Effector CD4-positive, alpha-beta T cell (primary cell): Measurements from ENCODE around the gene FA2H. TPM values are rescaled to one million over a fixed set of nuclear protein-coding genes. Genes with fewer than 3 reads are reported as not detected.
"Not testable (repeated sequence)": the region's sequence is repeated elsewhere in the genome, so short reads cannot be mapped to it uniquely, and the experiment has no call there.

Experiments
- DNase-seq: peaks from one replicate; pipeline ENCODE4 v3.0.0-alpha.2; 2020
- total RNA-seq: gene quantifications from one replicate; lab custom pipeline; 2026; lab: John Stamatoyannopoulos, UW

Gene FA2H, protein sequence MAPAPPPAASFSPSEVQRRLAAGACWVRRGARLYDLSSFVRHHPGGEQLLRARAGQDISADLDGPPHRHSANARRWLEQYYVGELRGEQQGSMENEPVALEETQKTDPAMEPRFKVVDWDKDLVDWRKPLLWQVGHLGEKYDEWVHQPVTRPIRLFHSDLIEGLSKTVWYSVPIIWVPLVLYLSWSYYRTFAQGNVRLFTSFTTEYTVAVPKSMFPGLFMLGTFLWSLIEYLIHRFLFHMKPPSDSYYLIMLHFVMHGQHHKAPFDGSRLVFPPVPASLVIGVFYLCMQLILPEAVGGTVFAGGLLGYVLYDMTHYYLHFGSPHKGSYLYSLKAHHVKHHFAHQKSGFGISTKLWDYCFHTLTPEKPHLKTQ
- total RNA-seq = not detected

DNA sequence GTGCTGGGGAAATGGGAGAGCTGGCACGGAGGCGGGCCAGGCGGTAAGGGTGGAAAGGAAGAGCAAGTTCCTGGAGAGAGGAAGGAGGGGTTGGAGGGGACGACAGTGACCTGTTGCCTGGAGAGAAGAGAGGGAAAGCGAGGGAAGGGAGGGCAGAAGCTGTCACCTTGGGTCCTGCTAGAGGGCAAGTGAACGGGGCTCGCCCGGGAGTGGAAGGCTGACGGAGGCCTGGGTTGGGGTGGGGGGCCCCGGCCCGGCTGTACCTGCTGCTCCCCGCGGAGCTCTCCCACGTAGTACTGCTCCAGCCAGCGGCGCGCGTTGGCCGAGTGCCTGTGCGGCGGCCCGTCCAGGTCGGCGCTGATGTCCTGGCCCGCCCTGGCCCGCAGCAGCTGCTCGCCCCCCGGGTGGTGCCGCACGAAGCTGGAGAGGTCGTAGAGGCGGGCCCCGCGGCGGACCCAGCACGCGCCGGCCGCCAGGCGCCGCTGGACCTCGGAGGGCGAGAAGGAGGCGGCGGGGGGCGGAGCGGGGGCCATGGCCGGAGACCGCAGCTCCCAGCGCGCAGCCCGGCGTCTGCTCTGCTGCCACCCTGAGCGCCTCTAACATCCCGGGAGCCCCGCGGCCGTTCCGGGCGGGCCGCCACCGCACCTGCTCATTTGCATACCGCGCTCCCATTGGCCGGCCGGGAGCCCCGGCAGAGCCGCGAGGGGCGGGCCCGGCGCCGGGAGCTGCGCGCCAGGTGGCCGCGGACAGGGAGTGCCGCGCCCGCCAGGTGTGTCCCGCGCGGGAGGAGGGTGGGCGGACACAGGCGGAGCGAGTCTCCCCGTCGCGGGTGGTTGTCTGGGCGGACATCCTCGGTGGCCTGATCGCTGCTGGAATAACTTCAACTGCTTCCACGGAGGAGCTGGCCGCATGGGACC, at the start of gene FA2H:
TSS of gene FA2H (minus strand) at position 598 of the 917 bp plus-strand sequence. CDS start at position 533, 65 bp downstream.
- DNase-seq = peak; percentile 39

DNA sequence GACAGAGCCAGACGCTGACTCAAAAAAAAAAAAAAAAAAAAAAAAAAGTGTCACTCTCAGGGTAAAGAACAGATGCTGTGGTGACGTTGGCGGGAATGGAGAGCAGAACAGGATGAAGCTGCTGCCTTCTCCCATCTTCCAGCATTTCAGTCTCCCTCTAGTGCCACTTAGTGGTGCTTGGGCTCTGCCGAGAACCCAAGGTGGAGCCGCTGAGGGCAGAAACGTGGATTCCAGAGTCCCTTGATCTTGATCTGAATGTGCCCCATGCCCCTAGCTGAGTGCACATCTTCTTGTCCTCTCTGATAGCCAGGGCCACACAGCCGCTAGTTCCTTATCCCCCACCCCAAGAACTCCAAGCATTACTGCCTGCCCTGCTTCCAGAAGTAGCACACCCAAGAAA, 43.2 kb upstream of the FA2H start:
- no peak for DNase-seq

DNA sequence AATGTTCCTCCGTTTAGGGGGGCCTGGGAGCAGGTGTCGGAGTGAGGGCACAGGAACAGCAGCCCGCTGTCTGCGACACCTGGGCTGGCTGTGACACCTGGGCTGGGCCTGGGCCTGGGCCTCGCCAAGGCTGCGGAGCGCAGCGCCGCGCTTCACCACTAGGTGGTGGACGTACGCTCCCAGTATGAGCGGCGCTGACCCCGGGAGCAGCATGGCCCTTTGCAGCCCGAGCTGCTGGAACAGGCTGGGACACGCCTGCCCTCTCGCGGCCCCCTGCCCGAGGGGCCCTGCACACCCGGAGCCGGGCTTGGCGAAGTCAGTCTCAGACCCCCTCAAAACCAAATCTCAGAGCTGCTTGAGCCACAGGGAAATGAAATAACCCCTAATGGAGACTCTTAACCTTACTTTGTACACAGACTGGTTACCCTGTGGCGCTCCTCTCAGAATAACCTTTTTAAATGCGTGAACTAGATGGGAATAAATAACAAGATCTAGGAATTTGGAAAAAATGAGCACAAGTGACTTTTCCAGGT, 38.6 kb upstream of the FA2H start:
- DNase-seq = peak; percentile 55

DNA sequence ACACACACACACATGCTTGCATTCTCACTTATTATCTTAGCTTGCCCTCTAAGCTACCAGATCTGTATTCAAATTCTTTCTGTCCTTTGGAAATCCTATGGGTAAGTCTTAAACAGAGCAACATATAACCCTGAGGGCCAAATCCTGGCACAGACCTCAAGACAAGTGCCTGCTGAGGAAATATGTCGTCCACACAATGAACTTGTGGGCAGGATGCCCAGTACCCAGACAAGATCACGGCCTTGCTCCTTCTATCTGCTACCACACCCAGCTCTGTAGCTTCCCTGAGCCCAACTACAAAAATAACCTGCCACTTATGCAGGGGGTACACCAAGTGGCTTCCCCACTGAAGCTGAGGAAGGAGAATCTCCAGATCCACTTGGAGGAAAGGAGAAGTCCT, 37.3 kb upstream of the FA2H start:
- no peak for DNase-seq

DNA sequence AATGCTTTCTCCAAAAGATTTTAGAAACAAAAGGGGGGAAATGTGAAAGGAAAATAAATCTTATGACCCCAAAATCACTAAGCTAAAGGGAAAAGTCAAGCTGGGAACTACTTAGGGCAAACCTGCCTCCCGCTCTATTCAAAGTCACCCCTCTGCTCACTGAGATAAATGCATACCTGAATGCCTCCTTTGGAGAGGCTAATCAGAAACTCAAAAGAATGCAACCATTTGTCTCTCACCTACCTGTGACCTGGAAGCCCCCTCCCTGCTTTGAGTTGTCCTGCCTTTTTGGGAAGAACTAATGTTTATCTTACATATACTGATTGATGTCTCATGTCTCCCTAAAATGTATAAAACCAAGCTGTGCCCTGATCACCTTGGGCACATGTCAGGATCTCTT, 36.6 kb upstream of the FA2H start:
- not testable (repeated sequence) for DNase-seq

DNA sequence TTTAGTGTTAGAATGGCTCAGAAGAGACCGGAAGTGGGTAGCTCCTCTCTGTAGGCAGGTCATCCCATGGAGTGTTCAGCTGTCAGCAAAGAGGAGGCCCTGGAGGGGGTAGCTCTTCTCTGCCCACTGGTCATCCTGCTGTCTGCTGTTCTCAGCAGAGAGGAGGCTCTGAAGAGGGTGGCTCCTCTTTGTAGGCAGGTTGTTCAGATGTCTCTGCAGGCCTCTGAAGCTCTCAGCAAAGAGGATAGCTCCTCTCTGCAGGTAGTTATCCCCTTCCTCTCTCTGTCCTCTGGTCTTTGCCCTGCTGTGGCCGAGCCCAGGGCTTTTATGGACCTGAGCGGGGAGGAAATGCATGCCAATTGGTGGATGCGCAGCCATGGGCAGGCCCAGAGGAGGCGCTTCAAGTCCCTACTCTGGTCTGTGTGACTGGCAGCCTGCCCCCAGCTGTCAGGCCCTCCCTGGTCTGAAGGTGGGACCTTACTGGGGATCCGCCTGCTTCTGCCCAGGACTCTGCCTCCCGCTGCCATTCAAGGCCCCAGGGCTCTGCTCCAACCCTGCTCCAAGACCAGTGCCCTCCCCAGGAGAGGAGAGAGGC, 32.5 kb upstream of the FA2H start:
- DNase-seq = no peak

DNA sequence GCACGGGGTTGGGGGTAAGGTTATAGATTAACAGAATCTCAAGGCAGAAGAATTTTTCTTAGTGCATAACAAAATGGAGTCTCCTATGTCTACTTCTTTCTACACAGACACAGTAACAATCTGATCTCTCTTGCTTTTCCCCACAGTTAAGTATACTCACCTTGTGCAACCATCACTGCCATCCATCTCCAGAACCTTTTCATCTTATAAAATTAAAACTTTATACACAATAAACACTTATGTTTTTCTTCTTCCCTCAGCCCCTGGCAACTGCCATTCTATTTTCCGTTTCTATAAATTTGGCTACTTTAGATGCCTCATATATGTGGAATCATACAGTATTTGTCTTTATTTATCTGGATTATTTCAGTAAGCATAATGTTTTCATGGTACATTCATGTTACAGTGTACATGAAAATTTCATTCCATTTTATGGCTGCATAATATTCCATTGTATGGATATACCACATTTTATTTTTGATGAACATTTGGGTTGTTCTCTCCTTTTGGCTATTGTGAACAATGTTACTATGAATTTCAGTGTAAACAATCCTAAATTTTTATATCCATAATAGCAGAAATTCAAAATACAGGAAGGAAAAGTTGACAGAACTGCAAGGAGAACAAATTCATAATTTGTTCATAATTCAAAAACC, 25.7 kb upstream of the FA2H start:
- no peak for DNase-seq

DNA sequence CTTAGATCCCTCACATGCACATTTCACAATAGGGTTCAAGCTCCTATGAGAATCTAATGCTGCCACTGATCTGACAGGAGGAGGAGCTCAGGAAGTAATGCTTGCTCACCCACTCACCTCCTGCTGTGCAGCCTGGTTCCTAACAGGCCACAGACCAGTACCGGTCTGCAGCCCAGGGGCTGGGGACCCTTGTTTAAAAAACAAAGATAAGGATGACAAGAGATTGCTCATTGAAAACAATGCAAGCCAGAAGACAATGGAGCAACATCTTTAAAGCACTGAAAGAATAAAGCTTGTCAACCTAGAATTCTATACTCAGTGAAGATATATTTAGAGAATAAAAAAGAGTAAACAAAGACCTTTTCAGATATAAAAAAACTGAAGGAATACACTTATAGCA, 22.8 kb upstream of the FA2H start:
- no peak for DNase-seq

DNA sequence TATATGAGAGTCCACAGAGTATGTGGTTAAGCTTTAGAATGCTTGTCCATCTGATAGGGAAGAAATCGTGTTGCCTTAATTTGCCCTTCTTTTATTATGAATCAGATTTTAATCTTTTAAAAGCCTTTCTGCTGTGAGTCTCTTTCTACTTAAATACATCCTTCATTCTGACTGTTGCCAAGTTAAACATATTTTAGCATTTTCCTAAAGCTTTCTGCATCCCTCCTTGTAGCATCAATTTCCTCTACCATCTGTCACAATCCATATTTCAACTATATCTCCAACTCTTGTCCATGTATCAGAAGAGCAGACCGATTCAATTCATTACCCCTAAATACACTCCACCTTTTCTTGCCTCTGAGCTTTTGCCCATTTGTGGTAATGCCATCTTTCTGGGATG, 20.5 kb upstream of the FA2H start:
- no peak for DNase-seq

DNA sequence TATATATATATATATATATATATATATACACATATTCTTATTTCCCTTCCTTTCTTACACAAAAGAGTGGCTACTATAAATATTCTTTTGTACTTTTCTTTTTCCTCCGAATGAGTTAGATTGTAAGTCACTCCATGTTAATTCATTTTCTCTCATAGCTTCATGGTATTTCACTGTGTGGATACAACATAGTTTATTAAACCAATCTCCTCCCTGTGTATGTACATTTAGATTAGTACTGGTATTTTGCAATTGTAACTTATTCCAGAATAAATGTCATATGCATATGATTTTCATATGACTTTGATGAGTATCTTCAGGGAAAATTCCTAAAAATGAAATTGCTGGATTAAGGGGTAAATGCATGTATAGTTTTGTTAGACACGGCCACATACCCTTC, 20.0 kb upstream of the FA2H start:
- DNase-seq = no peak

DNA sequence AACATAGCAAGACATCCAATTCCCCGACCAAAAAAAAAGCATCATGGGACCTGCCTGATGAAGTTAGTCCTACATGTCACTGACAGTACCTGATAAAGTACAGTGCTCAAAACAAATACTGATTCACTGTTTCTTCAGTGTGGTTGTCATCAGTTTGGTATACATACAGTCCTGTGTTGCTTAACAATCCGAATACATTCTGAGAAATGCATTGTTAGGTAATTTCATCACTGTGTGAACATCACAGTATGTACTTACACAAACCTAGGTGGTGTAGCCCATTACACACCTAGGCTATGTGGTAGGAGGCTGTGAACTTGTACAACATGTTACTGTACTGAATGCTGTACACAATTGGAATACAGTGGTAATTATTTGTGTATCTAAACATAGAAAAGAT, 19.0 kb upstream of the FA2H start:
- DNase-seq = no peak

DNA sequence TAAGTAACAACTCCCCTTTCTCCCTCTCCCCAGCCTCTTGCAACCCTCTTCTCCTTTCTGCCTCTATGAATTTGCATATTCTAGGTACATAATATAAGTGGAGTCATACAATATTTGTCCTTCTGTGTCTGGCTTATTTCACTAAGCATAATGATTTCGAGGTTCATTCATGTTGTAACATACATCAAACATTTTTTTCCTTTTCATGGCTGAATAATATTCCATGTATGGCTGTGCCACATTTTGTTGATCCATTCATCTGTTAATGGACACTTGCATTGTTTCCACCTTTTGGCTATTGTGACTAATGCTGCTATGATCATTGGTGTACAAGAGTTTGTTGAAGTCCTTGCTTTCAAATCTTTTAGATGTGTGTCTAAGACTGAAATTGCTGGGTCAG, 17.6 kb upstream of the FA2H start:
- DNase-seq = no peak

DNA sequence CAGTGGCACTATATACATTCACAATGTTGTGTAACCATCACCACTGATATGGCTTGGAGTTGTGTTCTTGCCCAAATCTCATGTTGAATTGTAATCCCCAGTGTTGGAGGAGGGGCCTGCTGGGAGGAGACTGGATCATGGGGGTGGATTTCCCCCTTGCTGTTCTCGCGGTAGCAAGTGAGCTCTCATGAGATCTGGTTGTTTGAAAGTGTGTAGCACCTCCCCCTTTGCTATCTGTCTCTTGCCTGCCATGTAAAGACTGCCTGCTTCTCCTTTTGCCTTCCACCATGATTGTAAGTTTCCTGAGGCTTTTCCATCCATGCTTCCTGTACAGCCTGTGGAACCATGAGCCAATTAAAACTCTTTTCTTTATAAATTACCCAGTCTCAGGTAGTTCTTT, 17.1 kb upstream of the FA2H start:
- DNase-seq = not testable (repeated sequence)

DNA sequence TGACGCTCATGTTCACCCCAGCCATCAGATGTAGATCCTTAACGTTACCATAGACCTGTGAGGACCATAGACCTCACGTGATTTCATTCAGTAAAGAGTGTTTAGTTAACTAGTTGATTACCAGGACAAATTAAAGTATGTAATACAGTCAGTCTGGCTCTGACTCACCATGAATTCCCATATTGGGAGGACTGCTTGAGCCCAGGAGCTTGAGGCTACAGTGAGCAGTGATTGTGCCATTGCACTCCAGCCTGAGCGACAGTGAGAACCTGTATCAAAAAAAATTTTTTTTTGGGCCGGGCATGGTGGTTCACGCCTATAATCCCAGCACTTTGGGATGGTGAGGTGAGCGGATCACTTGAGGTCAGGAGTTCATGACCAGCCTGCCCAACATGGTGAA, 13.5 kb upstream of the FA2H start:
- no peak for DNase-seq

DNA sequence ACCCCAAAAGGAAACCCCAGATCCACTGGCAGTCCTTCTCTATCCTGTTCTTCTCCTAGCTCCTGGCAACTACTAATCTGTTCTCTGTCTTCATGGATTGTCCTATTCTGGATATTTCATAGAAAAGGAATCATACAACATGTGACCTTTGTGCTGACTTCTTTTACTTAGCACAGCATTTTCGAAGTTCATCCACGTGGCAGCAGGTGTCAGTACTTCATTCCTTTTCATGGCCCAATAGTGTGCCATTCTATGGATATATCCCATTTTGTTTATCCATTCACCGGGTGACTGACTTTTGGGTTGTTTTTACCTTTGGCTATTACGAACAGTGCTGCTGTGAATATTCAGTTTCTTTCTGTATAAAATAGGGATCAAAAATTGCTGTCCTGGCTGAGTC, 10.4 kb upstream of the FA2H start:
- no peak for DNase-seq

DNA sequence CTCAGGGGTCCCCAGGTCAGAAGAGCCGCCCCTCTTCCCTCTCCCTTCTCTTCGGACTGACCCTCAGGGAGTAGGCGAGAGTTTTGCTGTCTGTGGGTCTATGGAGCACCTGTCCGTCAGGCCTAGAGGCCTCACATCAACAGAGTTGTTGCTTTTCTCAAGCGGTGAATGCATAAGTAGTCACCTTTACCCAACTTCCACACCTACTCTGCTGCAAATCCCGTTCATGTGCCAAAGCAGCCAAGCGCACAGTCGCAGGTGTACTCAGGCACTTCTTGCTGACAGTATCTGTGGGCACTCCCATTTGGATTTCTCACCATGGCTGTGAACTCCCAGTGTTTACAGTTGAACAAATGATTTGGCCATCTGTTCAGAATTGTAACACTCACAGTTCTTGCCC, 4.0 kb upstream of the FA2H start:
- DNase-seq = no peak

DNA sequence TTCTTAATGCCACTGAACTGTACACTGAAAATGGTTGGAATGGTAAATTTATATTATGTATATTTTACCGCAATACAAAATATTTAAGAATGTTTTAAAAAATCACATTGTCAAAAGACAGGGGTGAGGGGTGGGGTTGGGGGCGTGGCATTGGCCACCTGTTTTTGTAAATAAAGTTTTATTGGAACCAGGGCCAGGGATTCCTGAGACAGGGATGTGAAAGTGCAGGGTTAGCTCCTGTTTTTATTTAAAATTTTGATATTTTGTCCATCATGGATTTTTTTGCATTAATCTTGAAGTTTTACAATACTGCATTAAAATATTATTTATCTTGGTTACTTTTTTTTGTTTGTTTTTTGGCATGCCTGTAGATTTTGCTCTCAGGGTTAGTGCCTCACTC, 2.3 kb upstream of the FA2H start:
- no peak for DNase-seq

DNA sequence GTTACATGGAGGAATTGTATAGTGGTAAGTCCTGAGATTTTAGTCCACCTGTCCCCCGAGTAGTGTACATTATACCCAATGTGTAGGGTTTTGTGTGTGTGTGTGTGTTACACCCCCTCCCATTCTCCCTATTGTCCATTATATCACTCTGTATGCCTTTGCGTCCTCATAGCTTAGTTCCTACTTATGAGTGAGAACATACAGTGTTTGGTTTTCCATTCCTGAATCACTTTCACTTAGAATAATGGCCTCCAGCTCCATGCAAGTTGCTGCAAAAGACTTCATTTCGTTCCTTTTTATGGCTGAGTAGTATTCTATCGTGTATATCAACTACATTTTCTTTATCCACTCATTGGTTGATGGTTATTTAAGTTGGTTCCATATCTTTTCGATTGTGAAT, 635 bp upstream of the FA2H start:
- DNase-seq = no peak

DNA sequence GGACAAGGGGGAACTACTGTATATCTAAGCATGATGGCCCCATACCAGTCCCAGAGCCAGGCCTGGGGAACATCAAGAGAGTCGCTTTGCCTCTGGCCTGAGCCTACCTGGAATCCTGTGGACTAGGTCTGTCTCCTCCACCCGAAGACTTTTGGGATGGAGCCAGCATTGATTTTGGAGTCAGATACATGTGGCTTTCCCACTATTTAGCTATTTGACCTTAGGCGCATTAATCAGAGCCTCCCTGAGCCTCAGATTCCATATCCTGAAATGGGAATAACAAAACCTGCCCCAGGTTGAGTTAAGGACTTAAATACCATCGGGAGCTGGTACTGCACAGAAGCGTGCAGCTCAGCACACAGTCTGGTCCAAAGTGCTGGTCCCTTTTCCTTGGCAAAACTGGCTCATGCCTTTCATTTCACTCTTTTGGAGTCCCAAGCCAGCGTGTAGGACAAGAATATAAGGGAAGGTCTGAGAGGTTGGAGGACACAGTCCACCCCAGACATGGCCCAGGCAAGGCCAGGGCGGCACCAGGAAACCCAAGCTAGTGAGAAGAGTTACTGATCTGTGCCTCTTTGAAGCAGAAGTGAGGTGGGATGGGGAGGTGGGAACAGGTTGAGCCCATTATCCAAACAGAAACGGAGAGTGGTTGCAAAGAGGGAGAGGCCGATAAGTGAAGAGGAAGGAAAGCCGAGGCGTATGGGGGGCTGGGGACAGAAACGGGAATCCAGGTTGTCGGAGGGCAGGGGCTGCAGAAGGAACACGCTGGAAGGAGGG, 986 bp downstream of the FA2H start:
- DNase-seq = no peak

DNA sequence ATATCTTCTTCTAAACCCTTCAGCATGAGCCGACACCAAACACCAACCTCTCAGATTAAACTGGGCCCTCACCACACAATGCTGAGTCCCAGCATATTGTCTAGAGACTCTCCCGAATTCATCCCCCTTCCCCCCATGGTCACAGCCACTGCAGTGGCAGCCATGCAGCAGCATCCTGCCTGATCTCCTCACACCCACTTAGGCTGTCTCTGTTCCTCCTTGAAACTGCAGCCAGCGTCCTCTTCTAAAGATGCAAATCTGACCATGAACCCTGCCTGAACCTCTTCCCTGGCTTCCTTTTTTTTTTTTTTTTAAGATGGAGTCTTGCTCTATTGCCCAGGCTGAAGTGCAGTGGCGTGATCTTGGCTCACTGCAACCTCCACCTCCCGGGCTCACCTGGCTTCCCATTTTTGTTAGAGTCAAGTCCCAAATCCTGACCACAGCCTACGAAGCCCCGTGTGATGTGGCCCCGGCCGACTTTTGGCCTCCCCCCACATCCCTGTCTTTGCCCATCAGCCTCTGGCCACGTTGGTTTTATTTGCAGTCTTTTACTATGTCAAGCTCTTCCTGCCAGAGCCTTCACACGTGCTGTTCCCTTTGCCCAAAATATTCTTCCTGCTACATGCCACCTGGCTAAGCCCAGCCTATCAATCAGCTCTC, 2.8 kb downstream of the FA2H start:
- no peak for DNase-seq

DNA sequence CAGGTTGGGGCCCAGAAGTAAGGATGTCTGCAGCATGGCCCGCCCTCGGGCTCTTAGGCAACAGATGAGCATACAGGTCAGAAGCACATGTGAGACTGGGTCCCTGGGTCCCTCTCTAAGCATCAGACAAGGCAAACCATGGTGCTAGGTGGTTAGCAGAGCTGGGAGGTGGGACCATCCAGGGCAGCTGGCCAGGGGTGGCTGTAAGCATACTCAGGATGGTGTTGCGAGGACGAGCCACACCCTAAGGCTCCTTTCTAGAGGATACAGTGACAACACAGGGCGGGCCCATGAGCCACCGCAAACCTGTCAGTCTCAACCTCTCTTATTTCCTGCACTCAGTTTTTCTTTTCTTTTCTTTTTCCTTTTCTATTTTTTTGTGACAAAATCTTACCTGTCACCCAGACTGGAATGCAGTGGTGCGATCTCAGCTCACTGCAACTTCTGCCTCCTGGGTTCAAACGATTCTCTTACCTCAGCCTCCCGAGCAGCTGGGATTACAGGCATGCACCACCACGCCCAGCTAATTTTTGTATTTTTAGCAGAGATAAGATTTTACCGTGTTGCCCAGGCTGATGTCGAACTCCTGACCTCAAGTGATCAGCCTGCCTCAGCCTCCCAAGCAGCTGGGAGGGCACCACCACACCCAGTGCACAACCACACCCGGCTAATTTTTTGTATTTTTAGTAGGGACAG, 3.6 kb downstream of the FA2H start:
- no peak for DNase-seq
